ENCODE results near the gene ATL3.
"Not testable (repeated sequence)": the region's sequence is repeated elsewhere in the genome, so short reads cannot be mapped to it uniquely, and the experiment has no call there.

ATL3 gene

DNA sequence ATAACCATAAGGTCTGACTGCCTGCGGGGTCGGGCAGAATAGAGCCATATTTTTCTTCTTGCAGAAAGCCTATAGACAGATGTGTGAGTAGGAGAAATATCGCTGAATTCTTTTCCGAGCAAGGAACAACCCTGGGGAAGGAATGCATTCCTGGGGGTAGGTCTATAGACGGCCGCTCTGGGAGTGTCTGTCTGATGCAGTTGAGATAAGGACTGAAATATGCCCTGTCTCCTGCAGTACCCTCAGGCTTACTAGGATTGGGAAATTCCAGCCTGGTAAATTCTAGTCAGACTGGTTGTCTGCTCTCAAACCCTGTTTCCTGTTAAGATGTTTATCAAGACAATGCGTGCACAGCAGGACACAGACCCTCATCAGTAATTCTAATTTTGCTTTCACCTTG, 90.0 kb downstream of the ATL3 start:
- not testable (repeated sequence) for FAIRE-seq

DNA sequence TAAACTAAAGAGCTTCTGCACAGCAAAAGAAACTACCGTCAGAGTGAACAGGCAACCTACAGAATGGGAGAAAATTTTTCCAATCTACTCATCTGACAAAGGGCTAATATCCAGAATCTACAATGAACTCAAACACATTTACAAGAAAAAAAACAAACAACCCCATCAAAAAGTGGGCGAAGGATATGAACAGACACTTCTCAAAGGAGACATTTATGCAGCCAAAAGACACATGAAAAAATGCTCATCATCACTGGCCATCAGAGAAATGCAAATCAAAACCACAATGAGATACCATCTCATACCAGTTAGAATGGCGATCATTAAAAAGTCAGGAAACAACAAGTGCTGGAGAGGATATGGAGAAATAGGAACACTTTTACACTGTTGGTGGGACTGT, 92.3 kb downstream of the ATL3 start:
- not testable (repeated sequence) for FAIRE-seq

GRCh38 chr11:63574856-63575602, 96.1 kb downstream of the ATL3 start:
- FAIRE-seq = no peak

All from islet of Langerhans (tissue), 1 donor.